Kidney (tissue), 14 donors: ENCODE measurements around the gene UBASH3A. TPM values are rescaled to one million over a fixed set of nuclear protein-coding genes. Genes with fewer than 3 reads are reported as not detected.

ENCODE experiments used
- DNase-seq, 5 donors: peaks; one replicate each; pipeline ENCODE4 v3.0.0-alpha.2; 2013 to 2020
- FAIRE-seq: peaks from 2 replicates; lab custom pipeline; 2012; peaks lifted over from hg19 to GRCh38; lab: Jason Lieb, UNC
- H3K27ac ChIP-seq, 2 donors: one replicate each; pipeline ENCODE4 v1.7.0; 2013; ENCODE audit warnings: low read depth in 2 of 2, low read length in 2 of 2, inconsistent platforms in 1 of 2
- H3K27me3 ChIP-seq: one replicate; pipeline ENCODE4 v1.7.1; 2013; ENCODE audit warnings: low read length, inconsistent platforms; ENCODE audit not compliant: control insufficient read depth, insufficient read depth
- H3K36me3 ChIP-seq, 3 donors: one replicate each; pipeline versions ENCODE4 v1.7.0 to v1.7.1; 2013; ENCODE audit warnings: low read length in 3 of 3, control low read depth in 1 of 3, inconsistent platforms in 1 of 3; ENCODE audit not compliant: insufficient read depth in 3 of 3, control insufficient read depth in 2 of 3
- H3K4me1 ChIP-seq, 3 donors: one replicate each; pipeline versions ENCODE4 v1.7.0 to v1.7.1; 2013; ENCODE audit warnings: low read length in 3 of 3, inconsistent platforms in 1 of 3, low read depth in 1 of 3; ENCODE audit not compliant: control insufficient read depth in 2 of 3, insufficient read depth in 2 of 3
- H3K4me3 ChIP-seq, 3 donors: one replicate each; pipeline versions ENCODE4 v1.7.0 to v1.8.1; 2013; ENCODE audit warnings: low read length in 3 of 3, control low read depth in 1 of 3, inconsistent platforms in 1 of 3
- H3K9ac ChIP-seq, 3 donors: one replicate each; pipeline versions ENCODE4 v1.7.0 to v1.7.1; 2013; ENCODE audit warnings: low read length in 3 of 3, control low read depth in 1 of 3, inconsistent platforms in 1 of 3
- H3K9me3 ChIP-seq, 3 donors: one replicate each; pipeline versions ENCODE4 v1.7.0 to v1.7.1; 2013; ENCODE audit warnings: low read length in 3 of 3, control low read depth in 1 of 3, inconsistent platforms in 1 of 3; ENCODE audit not compliant: control insufficient read depth in 2 of 3, insufficient read depth in 1 of 3
- intact Hi-C: fragments of 100-400 bp; cut with DNase I; formaldehyde crosslinking; loops from one replicate; pipeline ENCODE4 v1.11.1; 2022
- polyA plus RNA-seq: library from polyadenylated mRNA; stranded (reverse); fragments of 350-450 nt; fragmentation: Illumina TruSeq; extraction: RNeasy Lipid Tissue Mini Kit (QIAGEN cat#74804); gene quantifications from one replicate; pipeline ENCODE4 v1.2.3, GENCODE V29; 2014; ENCODE audit warnings: low read depth, low replicate concordance; ENCODE audit not compliant: insufficient read depth
- total RNA-seq: library from RNA; stranded (reverse); fragmentation: NEBNext Ultra II Directional; extraction: Animal tissue kit (Norgen Biotek cat#: 25700); gene quantifications from one replicate; pipeline ENCODE4 v1.2.1, GENCODE V29; 2021
- TF ChIP-seq, protein P1 (sequence below): IDR thresholded peaks from 3 replicates; pipeline ENCODE4 v1.5.1; 2012; ENCODE audit warnings: mild to moderate bottlenecking, moderate library complexity, borderline replicate concordance; ENCODE audit not compliant: insufficient read depth; ENCODE audit errors: extremely low read depth
- donor health status: control.
- donor health status: control.
- donor health status: control.
- donor health status: control.
- donor health status: control.
- donor health status: DM: yes; HTN: yes; CAD: no.
- donor health status: Normal renal cell carcinoma (clear cell type).

UBASH3A gene
- total and polyA plus RNA-seq, 2 donors from 2014 or later: 2.7 TPM; not detected in 1

DNA sequence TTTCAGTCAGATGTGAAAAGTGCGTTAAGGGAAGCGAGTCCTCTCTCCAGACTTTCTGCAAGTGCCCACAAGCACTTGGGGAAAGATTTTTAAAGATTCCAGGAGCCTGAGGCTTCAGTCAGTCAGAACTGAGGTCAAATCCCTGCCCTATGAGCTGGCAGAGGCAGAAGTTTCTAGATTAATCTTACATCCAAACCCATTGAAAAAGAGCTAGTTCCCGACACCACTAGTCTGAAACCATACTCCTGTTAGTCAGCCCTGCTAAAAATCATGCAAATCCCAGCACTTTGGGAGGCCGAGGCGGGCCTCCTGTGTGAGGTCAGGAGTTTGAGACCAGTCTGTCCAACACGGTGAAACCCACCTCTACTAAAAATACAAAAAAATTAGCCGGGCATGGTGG, 71.3 kb downstream of the UBASH3A start:
- Histone ChIP-seq H3K36me3 (no peaks in the 10 kb centered on the region), H3K9ac (no peak overlapping the region), H3K4me1 (peaks cover 0 to 9% (median 4%) of the 10 kb centered on the region in 3 donors), H3K27me3 (no peaks in the 10 kb centered on the region), H3K27ac (peak overlapping the region; percentile 71 to 87), H3K9me3 (no peaks in the 10 kb centered on the region), H3K4me3 (no peak overlapping the region)
- intact Hi-C loops: no loop called here
- FAIRE-seq: no peak
- TF ChIP-seq, protein P1, sequence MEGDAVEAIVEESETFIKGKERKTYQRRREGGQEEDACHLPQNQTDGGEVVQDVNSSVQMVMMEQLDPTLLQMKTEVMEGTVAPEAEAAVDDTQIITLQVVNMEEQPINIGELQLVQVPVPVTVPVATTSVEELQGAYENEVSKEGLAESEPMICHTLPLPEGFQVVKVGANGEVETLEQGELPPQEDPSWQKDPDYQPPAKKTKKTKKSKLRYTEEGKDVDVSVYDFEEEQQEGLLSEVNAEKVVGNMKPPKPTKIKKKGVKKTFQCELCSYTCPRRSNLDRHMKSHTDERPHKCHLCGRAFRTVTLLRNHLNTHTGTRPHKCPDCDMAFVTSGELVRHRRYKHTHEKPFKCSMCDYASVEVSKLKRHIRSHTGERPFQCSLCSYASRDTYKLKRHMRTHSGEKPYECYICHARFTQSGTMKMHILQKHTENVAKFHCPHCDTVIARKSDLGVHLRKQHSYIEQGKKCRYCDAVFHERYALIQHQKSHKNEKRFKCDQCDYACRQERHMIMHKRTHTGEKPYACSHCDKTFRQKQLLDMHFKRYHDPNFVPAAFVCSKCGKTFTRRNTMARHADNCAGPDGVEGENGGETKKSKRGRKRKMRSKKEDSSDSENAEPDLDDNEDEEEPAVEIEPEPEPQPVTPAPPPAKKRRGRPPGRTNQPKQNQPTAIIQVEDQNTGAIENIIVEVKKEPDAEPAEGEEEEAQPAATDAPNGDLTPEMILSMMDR: no peak
- DNase-seq: peak in 2 of 5 donors; percentile 16 to 44

DNA sequence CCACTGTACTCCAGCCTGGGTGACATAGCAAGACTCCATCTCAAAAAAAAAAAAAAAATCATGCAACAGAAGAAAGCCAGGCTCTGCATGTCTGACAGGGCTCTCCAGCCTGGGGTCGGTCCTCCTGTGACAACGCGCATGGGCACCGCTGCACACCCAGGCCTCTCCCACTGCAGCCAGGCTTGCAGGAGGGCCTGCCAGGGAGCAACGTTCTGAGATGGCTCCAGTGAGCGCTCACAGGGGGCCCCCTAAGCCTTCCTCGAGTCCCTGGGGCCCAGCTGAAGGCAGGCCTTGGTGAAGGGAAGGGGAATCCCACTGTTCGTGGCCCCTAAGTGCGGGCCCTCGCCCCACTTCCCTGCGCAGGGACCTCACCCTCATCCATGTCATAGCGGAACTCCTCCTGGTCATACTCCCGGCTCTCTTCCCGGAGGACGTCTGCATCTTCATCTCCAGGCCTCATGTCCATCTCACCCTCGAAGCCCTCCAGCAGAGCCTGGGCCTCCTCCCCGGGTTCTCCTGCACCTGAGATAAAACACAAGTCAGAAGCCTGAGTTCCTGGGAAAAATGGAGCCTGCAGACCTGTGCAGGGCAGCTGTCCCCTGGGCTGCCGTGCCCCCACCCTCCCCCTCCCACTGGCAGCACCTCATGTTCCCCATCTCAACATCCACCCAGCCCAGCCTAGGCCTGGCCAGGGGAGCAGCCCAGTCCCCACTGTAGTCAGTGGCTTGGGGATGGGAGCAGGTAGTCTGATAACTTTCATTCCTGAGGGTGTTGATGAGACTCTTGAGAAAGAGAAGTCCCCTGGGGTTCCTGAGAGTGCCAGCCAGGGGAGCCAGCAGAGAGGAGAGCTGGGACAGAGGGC, 72.1 kb downstream of the UBASH3A start:
- Histone ChIP-seq H3K27ac (no peak overlapping the region), H3K27me3 (no peaks in the 10 kb centered on the region), H3K4me3 (no peak overlapping the region), H3K9me3 (no peaks in the 10 kb centered on the region), H3K4me1 (peaks cover 0 to 9% (median 4%) of the 10 kb centered on the region in 3 donors), H3K36me3 (no peaks in the 10 kb centered on the region), H3K9ac (no peak overlapping the region)
- TF ChIP-seq, protein P1: no peak
- intact Hi-C loops: no loop called here
- peak in 2 of 5 donors; percentile 30 to 76 for DNase-seq
- FAIRE-seq: no peak

DNA sequence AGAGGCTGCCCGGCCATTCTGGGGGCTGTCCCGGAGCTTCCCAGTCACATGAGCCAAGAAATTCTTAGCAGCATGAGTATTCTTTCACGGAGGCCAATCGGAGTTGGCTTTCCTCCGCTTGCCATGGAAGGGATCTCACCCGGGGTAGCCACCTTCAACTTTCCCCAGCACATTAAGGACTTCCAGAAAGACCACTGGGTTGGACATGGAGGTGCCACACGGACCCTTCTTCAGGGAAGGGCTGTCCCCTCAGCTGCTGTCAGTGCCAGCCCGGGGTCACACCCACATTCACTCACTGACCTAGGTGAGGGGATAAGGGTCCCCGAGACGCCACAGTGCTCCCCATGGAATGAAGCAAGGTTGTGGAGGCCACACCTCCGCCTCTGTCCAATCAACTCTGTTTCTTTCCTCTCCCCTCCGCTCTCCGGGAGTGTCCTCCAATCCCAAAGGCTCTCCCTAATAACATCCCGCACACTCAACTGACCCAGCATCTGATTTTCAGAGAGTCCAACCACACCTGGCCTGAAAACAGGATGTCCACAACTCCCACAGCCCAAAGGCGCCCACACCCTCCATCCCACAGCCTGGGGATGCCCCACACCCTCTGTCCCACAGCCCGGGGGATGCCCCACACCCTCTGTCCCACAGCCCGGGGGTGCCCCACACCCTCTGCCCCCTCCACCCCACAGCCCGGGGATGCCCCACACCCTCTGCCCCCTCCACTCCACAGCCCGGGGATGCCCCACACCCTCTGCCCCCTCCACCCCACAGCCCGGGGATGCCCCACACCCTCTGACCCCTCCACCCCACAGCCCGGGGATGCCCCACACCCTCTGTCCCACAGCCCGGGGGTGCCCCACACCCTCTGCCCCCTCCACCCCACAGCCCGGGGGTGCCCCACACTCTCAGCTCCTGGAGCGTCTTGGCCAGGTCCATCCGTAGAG, 73.0 kb downstream of the UBASH3A start:
- no peak overlapping the region for H3K4me3 ChIP-seq
- FAIRE-seq (no peak), DNase-seq (peak in 2 of 5 donors; percentile 28 to 67)
- H3K36me3 ChIP-seq: no peaks in the 10 kb centered on the region
- intact Hi-C loops: no loop called here
- no peaks in the 10 kb centered on the region for H3K9me3 ChIP-seq
- no peak overlapping the region for H3K9ac ChIP-seq
- H3K27ac ChIP-seq: no peak overlapping the region
- TF ChIP-seq, protein P1: no peak
- no peaks in the 10 kb centered on the region for H3K27me3 ChIP-seq
- peaks cover 0 to 9% (median 4%) of the 10 kb centered on the region in 3 donors for H3K4me1 ChIP-seq
